Endothelial cell of umbilical vein (primary cell): Measurements from ENCODE around the gene DPP10. TPM values are rescaled to one million over a fixed set of nuclear protein-coding genes. Genes with fewer than 3 reads are reported as not detected.
"Not testable (repeated sequence)": the region's sequence is repeated elsewhere in the genome, so short reads cannot be mapped to it uniquely, and the experiment has no call there.

Experiments used
- BruUV-seq: library from RNA; stranded (reverse); fragments of 400-500 nt; replicated peaks from 2 replicates; lab custom pipeline; 2021; lab: Mats Ljungman, UMichigan
- CTCF ChIA-PET: fragments of 300-600, 350-600 bp; sonication (Branson Sonifier 250); formaldehyde crosslinking; loops from one replicate; lab custom pipeline; 2021; ENCODE audit warnings: antibody characterized with exemption, inconsistent platforms; lab: Charles Lee
- POLR2A ChIA-PET: fragments of 300-600, 350-600 bp; sonication (Branson Sonifier 250); formaldehyde crosslinking; loops from one replicate; lab custom pipeline; 2021; ENCODE audit warnings: antibody characterized with exemption, inconsistent platforms; lab: Charles Lee
- DNase-seq: peaks from one replicate; pipeline ENCODE4 v3.0.0-alpha.2; 2011; ENCODE audit warnings: low read depth, low spot score
- FAIRE-seq: peaks from 2 replicates; lab custom pipeline; 2011; peaks lifted over from hg19 to GRCh38; lab: Jason Lieb, UNC
- H2AFZ ChIP-seq: 2 replicates; pipeline ENCODE4 v1.6.0; 2012; ENCODE audit warnings: low read depth, low read length, control low read depth, inconsistent platforms
- H3K27ac ChIP-seq: 2 replicates; pipeline ENCODE4 v1.5.1; 2011; ENCODE audit warnings: low read depth, mild to moderate bottlenecking, control low read depth, low read length, moderate library complexity; ENCODE audit not compliant: insufficient read depth
- H3K27me3 ChIP-seq, 2 experiments: 2 replicates each; pipeline versions ENCODE4 v1.6.0 to v1.6.1; 2011; ENCODE audit warnings: low read length in 2 of 2, mixed read lengths in 1 of 2; ENCODE audit not compliant: control insufficient read depth in 2 of 2, insufficient read depth in 2 of 2
- H3K36me3 ChIP-seq, 2 experiments: 2 replicates in 1 of 2; 3 replicates in 1 of 2; pipeline ENCODE4 v1.5.1; 2011; ENCODE audit warnings: low read length in 2 of 2, mild to moderate bottlenecking in 1 of 2, moderate library complexity in 1 of 2; ENCODE audit not compliant: control insufficient read depth in 2 of 2, insufficient read depth in 2 of 2; ENCODE audit errors: extremely low read depth in 1 of 2
- H3K4me1 ChIP-seq: 3 replicates; pipeline ENCODE4 v1.5.1; 2011; ENCODE audit warnings: mild to moderate bottlenecking, low read length; ENCODE audit not compliant: control insufficient read depth, insufficient read depth; ENCODE audit errors: extremely low read depth
- H3K4me2 ChIP-seq: 2 replicates; pipeline ENCODE4 v1.6.1; 2011; ENCODE audit warnings: low read length, control low read depth, mixed read lengths; ENCODE audit not compliant: insufficient read depth
- H3K4me3 ChIP-seq, 3 experiments: fragments of 200-600 bp in 1 of 3; sonication (generic), shearing (Covaris generic) in 1 of 3; replicated peaks in 1 of 3; 2 replicates each; pipeline ENCODE4 v1.5.1; 2011 to 2016; ENCODE audit warnings: control low read depth in 3 of 3, low read length in 3 of 3, mild to moderate bottlenecking in 2 of 3, inconsistent platforms in 1 of 3, low read depth in 1 of 3, moderate library complexity in 1 of 3; ENCODE audit not compliant: insufficient read depth in 1 of 3
- H3K79me2 ChIP-seq: 2 replicates; pipeline ENCODE4 v1.6.0; 2012; ENCODE audit warnings: low read length, inconsistent platforms; ENCODE audit not compliant: control insufficient read depth, insufficient read depth
- H3K9ac ChIP-seq: replicated peaks from 2 replicates; pipeline ENCODE3; 2011; ENCODE audit warnings: low read length, control low read depth; ENCODE audit not compliant: insufficient read depth; ENCODE audit errors: extremely low read depth
- H3K9me1 ChIP-seq: replicated peaks from 3 replicates; pipeline ENCODE4 v1.6.0; 2011; ENCODE audit warnings: mild to moderate bottlenecking, low read length; ENCODE audit not compliant: control insufficient read depth, insufficient read depth; ENCODE audit errors: extremely low read depth
- H3K9me3 ChIP-seq: replicated peaks from 2 replicates; pipeline ENCODE4 v1.5.1; 2012; ENCODE audit warnings: low read length, inconsistent platforms; ENCODE audit not compliant: control insufficient read depth, insufficient read depth
- H4K20me1 ChIP-seq: replicated peaks from 2 replicates; pipeline ENCODE3; 2011; ENCODE audit warnings: mild to moderate bottlenecking, low read length; ENCODE audit not compliant: control insufficient read depth, insufficient read depth; ENCODE audit errors: extremely low read depth
- JUN ChIP-seq: IDR thresholded peaks from 2 replicates; pipeline ENCODE4 v1.6.1; 2011; ENCODE audit warnings: borderline replicate concordance, low read depth; ENCODE audit not compliant: insufficient read length, insufficient read depth
- POLR2A ChIP-seq: IDR thresholded peaks from 2 replicates; pipeline ENCODE4 v1.6.1; 2012; ENCODE audit warnings: low read depth, mild to moderate bottlenecking, control low read depth, low read length
- dilution Hi-C: fragments of 300-500 bp; cut with MboI; formaldehyde crosslinking; loops from one replicate; pipeline ENCODE4 v1.15.0; 2019; ENCODE audit warnings: low sequenced_read_pairs; ENCODE audit not compliant: extremely low pct_ligation_motif_present
- intact Hi-C: fragments of 100-400 bp; cut with micrococcal nuclease; formaldehyde crosslinking; loops from one replicate; pipeline ENCODE4 v1.10.0; 2022
- polyA plus RNA-seq, 4 experiments: library from polyadenylated mRNA; depleted of rRNA in 3 of 4; stranded (reverse) in 3 of 4; unstranded in 1 of 4; fragments of >200 nt; gene quantifications; 2 replicates each; pipeline versions ENCODE4 v1.2.1 to v1.2.3, GENCODE V29; 2011 to 2012; ENCODE audit warnings: missing spikeins in 1 of 4
- total RNA-seq: library from RNA; stranded (reverse); gene quantifications from 2 replicates; pipeline ENCODE4 v1.2.3, GENCODE V29; 2021

Gene DPP10
- total and polyA plus RNA-seq, 2 donors (not counting 3 experiments of a cell fraction or from before 2014, with no cell fraction given): not detected

GRCh38 chr2:115011721-115012120 lies 569.3 kb downstream of the DPP10 start:
- dilution Hi-C loops: no loop called here
- BruUV-seq: no TSS peak
- FAIRE-seq: no peak

DNA sequence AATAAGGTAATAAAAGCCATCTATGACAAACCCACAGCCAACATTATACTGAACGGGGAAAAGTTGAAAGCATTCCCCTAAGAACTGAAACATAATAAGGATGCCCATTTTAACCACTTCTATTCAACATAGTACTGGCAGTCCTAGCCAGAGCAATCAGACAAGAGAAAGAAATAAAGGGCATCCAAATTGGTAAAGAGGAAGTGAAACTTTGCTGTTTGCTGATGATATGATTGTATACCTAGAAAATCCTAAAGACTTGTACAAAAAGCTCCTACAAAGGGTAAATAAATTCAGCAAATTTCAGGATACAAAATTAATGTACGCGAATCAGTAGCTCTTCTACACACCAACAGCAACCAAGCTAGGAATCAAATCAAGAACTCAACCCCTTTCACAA lies 579.6 kb downstream of the DPP10 start:
- FAIRE-seq, H3K4me2 ChIP-seq, H3K27me3 ChIP-seq, H3K9me3 ChIP-seq, H3K79me2 ChIP-seq, H3K4me3 ChIP-seq, intact Hi-C loops, H3K27ac ChIP-seq, H2AFZ ChIP-seq, H3K9ac ChIP-seq, DNase-seq, POLR2A ChIA-PET, CTCF ChIA-PET, H3K9me1 ChIP-seq, H4K20me1 ChIP-seq, dilution Hi-C loops, BruUV-seq, H3K36me3 ChIP-seq, H3K4me1 ChIP-seq: not testable (repeated sequence)

More at GRCh38 chr2:115011721-115012120, 569.3 kb downstream of the DPP10 start:
- Histone ChIP-seq H3K4me2 (no peak overlapping the region), H2AFZ (no peak overlapping the region), H3K4me3 (no peak overlapping the region), H3K36me3 (no peaks in the 10 kb centered on the region), H3K4me1 (no peaks in the 10 kb centered on the region), H3K9ac (no peak overlapping the region), H3K79me2 (no peaks in the 10 kb centered on the region), H3K27me3 (no peaks in the 10 kb centered on the region), H3K27ac (no peak overlapping the region), H3K9me1 (no peaks in the 10 kb centered on the region), H4K20me1 (no peaks in the 10 kb centered on the region), H3K9me3 (peaks cover 5% of the 10 kb centered on the region)
- no peak for DNase-seq
- intact Hi-C loops: no loop called here
- POLR2A ChIA-PET: no interaction called here
- TF ChIP-seq JUN (no peak), POLR2A (no peak)
- CTCF ChIA-PET: no interaction called here
